Loucy (cell line): ENCODE data around the gene TAF6.

Experiments
- EZH2phosphoT487 ChIP-seq: fragments of 200-600 bp; IDR thresholded peaks from 2 replicates; pipeline ENCODE4 v1.6.1; 2018; ENCODE audit warnings: antibody characterized with exemption, mild to moderate bottlenecking, moderate library complexity, borderline replicate concordance
- TF ChIP-seq, protein P1 (sequence below): fragments of 200-600 bp; sonication (generic); conservative IDR thresholded peaks from 2 replicates; pipeline ENCODE4 v1.5.1; 2014; ENCODE audit warnings: mild to moderate bottlenecking, antibody characterized with exemption, low read length

DNA sequence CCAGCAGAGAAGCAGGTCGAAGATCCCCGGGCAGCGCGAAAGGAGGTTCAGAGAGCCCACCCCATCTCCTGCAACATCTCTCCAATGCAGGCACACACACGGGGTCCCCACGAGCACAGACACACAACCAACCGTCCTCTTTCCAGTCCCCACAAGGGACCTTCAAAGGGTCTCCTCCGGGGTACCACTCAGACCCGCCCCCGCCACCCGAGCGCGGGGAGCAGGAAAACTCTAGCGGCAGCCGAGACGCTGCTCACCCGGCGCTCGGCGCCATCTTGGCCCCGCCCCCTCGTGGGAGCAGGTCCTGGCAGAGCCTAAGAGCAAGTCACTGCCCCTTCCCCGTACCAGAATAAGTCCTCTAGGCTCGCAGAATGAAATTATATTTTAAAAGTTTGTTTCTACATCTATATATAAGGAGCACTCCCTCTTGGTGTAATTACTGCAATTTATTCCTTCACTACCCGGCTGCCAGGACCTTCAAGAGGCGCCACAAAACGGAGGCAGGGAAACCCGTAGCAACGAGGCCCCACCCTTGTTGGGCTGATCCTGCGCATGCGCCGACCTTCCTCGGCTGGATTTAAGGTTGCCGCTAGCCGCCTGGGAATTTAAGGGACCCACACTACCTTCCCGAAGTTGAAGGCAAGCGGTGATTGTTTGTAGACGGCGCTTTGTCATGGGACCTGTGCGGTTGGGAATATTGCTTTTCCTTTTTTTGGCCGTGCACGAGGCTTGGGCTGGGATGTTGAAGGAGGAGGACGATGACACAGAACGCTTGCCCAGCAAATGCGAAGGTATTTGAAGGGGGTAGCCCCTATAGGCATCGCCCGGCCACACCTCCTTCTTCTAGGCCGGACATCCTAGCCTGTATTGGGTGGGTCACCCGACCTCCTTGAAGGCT is at the start of gene TAF6, which contains the start of gene CNPY4:
- TF ChIP-seq, protein P1, sequence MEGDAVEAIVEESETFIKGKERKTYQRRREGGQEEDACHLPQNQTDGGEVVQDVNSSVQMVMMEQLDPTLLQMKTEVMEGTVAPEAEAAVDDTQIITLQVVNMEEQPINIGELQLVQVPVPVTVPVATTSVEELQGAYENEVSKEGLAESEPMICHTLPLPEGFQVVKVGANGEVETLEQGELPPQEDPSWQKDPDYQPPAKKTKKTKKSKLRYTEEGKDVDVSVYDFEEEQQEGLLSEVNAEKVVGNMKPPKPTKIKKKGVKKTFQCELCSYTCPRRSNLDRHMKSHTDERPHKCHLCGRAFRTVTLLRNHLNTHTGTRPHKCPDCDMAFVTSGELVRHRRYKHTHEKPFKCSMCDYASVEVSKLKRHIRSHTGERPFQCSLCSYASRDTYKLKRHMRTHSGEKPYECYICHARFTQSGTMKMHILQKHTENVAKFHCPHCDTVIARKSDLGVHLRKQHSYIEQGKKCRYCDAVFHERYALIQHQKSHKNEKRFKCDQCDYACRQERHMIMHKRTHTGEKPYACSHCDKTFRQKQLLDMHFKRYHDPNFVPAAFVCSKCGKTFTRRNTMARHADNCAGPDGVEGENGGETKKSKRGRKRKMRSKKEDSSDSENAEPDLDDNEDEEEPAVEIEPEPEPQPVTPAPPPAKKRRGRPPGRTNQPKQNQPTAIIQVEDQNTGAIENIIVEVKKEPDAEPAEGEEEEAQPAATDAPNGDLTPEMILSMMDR: no peak
- no peak for TF ChIP-seq EZH2phosphoT487
